Cerebellar nuclear complex (tissue), 1 donor: ENCODE results near the gene TTC32.
"Not testable (repeated sequence)": the region's sequence is repeated elsewhere in the genome, so short reads cannot be mapped to it uniquely, and the experiment has no call there.

Experiments
- DNase-seq, 2 experiments: peaks; one replicate each; lab custom pipeline; 2025; lab: John Stamatoyannopoulos, UW

The TTC32 gene

GRCh38 chr2:19901442-19902215 is at the start of gene TTC32:
TTC32 (minus strand) TSS chr2:19901983; CDS start chr2:19901854, 129 bp downstream.
- peak in 1 of 2 experiments; percentile 76 for DNase-seq

GRCh38 chr2:19949071-19949470 is 47.3 kb upstream of the TTC32 start:
- no peak for DNase-seq

- no peak for DNase-seq
These were observed 45.6 kb upstream of the TTC32 start for GRCh38 chr2:19947184-19947940.

DNA sequence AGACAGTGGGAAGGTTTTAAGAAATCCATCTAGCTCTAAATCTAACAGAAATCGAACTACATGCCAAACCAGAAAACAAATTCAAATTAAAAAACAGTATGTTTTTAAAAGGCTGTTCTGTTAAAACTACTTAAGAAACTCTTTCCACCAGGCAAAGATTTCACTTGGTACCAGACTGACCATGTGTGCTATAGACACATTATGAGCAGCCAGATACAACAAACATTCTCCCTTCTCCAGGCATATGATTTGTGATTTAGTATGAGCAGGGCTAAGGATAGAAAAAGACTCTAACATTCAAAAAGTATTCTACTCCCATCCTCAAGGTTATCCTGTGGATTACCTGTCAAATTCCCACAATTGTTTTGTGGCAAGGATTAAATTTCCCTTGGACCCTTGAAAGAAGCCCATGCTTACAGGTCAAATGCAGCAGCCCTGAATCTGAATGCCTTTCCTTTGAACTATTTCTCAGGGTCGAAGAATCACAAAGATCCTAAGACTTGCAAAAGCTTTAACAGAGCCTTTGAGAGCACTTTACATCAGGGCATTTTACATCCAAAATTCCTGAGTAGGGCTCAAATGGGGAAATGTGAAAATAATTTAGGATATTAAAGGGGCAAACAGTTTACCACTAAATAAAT is 42.5 kb upstream of the TTC32 start:
- no peak for DNase-seq

GRCh38 chr2:19943189-19943588 is 41.4 kb upstream of the TTC32 start:
- DNase-seq = no peak

- DNase-seq = no peak
These were observed 40.4 kb upstream of the TTC32 start for GRCh38 chr2:19942199-19942598.

- no peak for DNase-seq
These were observed 35.2 kb upstream of the TTC32 start for GRCh38 chr2:19937004-19937403.

DNA sequence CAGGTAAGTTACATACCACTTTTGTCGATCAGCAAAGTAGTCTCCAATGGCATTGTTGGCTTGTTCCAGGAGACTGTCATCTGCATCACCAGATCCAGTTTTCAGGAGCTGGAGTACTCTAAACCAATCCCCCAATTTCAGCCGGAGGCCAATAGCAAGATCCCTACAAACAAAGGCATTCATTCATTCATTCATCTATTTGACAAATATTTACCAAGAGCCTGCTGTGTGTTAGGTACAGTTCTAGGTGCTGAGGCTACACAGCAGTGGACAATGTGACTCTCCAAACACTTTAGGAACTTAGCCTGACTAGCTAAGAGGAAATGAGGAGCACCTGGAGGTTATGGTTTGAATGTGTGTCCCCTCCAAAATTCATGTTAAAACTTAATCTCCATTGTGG is 34.4 kb upstream of the TTC32 start:
- no peak for DNase-seq

DNA sequence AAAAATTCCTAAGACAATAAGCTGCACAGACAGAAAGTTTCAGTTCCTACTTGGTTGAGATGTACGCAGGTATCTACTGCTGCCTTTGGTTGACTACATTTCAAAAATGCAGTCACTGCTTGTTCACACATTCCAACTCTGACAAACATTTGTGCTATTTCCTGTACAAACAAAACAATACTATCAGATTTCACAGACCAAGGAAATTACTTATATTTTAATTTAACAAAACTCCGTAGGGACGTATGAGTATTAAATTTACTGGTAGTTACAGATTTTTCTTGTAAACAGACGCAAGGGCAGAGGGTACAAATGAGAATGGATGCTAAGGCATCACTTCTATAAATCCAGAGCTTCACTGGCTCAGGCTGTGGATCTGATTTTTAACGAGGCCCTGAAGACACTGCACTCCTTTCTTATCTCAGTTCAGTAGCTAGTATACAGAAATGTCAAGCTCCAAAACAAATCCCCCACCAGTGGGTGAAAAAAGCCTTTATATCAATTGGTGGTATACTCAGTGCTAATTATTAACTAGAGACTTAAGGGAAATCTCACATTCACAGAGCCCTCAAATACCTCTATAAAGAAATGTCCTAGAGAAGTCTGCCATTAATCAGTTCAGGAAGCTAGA is 31.7 kb upstream of the TTC32 start:
- DNase-seq = no peak

GRCh38 chr2:19932928-19933327 is 31.1 kb upstream of the TTC32 start:
- DNase-seq = no peak

GRCh38 chr2:19929226-19929625 is 27.4 kb upstream of the TTC32 start:
- DNase-seq = no peak

DNA sequence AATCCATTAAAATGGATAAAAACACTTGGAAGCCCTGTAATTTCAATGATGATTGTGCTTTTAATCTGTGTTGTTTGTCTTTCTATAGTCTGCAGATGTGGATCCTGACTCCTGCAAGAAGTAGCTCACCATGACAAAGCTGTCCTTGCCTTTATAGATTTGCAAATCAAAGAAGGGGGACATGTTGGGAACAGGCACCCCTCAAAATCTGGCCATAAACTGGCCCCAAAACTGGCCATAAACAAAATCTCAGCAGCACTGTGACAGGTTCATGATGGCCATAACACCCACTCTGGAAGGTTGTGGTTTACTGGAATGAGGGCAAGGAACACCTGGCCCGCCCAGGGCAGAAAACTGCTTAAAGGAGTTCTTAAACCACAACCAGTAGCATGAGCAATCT is 26.0 kb upstream of the TTC32 start:
- DNase-seq = not testable (repeated sequence)

GRCh38 chr2:19924526-19924925 is 22.7 kb upstream of the TTC32 start:
- not testable (repeated sequence) for DNase-seq

DNA sequence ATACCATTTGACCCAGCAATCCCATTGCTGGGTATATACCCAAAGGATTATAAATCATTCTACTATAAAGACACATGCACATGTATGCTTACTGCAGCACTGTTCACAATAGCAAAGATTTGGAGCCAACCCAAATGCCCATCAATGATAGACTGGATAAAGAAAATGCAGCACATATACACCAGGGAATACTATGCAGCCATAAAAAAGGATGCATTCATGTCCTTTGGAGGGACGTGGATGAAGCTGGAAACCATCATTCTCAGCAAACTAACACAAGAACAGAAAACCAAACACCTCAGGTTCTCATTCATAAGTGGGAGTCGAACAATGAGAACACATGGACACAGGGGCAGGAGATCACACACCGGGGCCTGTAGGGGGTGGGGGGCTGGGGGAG is 20.4 kb upstream of the TTC32 start:
- DNase-seq = not testable (repeated sequence)

GRCh38 chr2:19916385-19916950 is 14.7 kb upstream of the TTC32 start:
- DNase-seq = no peak

- no peak for DNase-seq
These were observed 12.6 kb upstream of the TTC32 start for GRCh38 chr2:19914266-19914975.

GRCh38 chr2:19911808-19912509 is 10.2 kb upstream of the TTC32 start:
- DNase-seq = no peak

DNA sequence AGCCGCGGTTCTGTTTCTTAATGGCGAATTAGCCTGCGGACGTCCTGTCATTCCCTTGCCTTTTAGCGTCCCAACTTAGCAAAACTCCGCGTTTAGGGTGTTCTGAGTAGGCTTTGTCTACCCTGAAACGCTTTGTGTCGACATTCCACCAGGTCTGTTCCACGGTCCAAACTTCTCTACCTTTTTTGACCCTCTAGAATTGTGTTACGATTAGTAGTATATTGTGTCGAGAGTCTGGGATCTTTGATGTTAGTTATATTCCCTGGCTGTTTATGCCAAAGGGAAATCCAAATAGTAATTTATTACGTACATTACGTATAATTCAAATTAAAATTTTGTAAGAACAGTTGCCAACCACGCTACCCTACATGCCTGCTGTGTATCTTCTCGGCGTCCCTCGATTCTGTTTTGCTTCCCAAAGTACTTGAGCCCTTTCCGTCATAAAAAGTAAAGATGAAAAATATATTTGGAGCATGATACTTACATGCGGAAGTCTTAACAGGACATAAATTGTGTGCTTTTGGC is 495 bp upstream of the TTC32 start:
- DNase-seq = no peak

- no peak for DNase-seq
These were observed 797 bp downstream of the TTC32 start for GRCh38 chr2:19900931-19901441.
